K562 (cell line): ENCODE measurements around the gene DSPP. TPM values are rescaled to one million over a fixed set of nuclear protein-coding genes. Genes with fewer than 3 reads are reported as not detected.

Experiments used
- ATAC-seq: fragments of 200-7000 bp; cut with Tn5 transposase; 3 replicates; pipeline ENCODE4 v1.9.1; 2020; ENCODE audit warnings: moderate library complexity
- BruUV-seq: library from RNA; stranded (reverse); fragments of 400-500 nt; replicated peaks from 2 replicates; lab custom pipeline; 2021; lab: Mats Ljungman, UMichigan
- CTCF ChIA-PET: fragments of 300-600 bp; formaldehyde crosslinking; extraction: SDS; loops from one replicate; lab custom pipeline; 2021; ENCODE audit warnings: low intra/inter-chr PET ratio; lab: Yijun Ruan, JAX
- POLR2A ChIA-PET: fragments of 300-600, 350-650 bp; sonication (Branson Sonifier 250); formaldehyde crosslinking; extraction: SDS; loops from one replicate; lab custom pipeline; 2021; ENCODE audit warnings: antibody characterized with exemption, inconsistent platforms; lab: Yijun Ruan, JAX
- DNase-seq, 4 experiments: peaks; one replicate each; pipeline versions ENCODE4 v3.0.0 to v3.0.0-alpha.2; 2011 to 2018; ENCODE audit warnings: low spot score in 3 of 4, mixed read lengths in 3 of 4; ENCODE audit errors: extremely low read depth in 1 of 4
- FAIRE-seq: peaks from 2 replicates; lab custom pipeline; 2011; peaks lifted over from hg19 to GRCh38; lab: Jason Lieb, UNC
- H2AFZ ChIP-seq: 2 replicates; pipeline ENCODE4 v1.6.0; 2011; ENCODE audit warnings: low read depth, low read length, control low read depth, inconsistent platforms
- H3K27ac ChIP-seq: fragments of 200-600 bp; 3 replicates; pipeline ENCODE4 v1.8.0; 2011; ENCODE audit warnings: low read depth, mild to moderate bottlenecking, control low read depth, inconsistent platforms, low read length, moderate library complexity, mixed read lengths; ENCODE audit errors: extremely low read depth
- H3K27me3 ChIP-seq, 2 experiments: fragments of 300-600 bp in 1 of 2; 2 replicates in 1 of 2; 3 replicates in 1 of 2; pipeline versions ENCODE4 v1.6.0 to v1.8.0; 2011; ENCODE audit warnings: inconsistent platforms in 2 of 2, low read length in 2 of 2, mild to moderate bottlenecking in 1 of 2, mixed read lengths in 1 of 2, moderate library complexity in 1 of 2; ENCODE audit not compliant: control insufficient read depth in 2 of 2, insufficient read depth in 2 of 2
- H3K36me3 ChIP-seq: fragments of 300-600 bp; 3 replicates; pipeline ENCODE4 v1.8.0; 2011; ENCODE audit warnings: mild to moderate bottlenecking, low read length, inconsistent platforms; ENCODE audit not compliant: control insufficient read depth, insufficient read depth
- H3K4me1 ChIP-seq, 2 experiments: fragments of 200-600 bp in 1 of 2; replicated peaks in 1 of 2; 2 replicates in 1 of 2; 3 replicates in 1 of 2; pipeline versions ENCODE4 v1.5.1 to v1.8.0; 2011; ENCODE audit warnings: inconsistent platforms in 2 of 2, low read length in 2 of 2, mild to moderate bottlenecking in 1 of 2, mixed read lengths in 1 of 2, moderate library complexity in 1 of 2; ENCODE audit not compliant: control insufficient read depth in 2 of 2, insufficient read depth in 2 of 2
- H3K4me2 ChIP-seq: 2 replicates; pipeline ENCODE4 v1.6.1; 2011; ENCODE audit warnings: low read length, control low read depth, inconsistent platforms, mixed read lengths; ENCODE audit not compliant: insufficient read depth
- H3K4me3 ChIP-seq: fragments of 200-600 bp; sonication (generic), shearing (Covaris generic); 2 replicates; pipeline ENCODE4 v1.5.1; 2016; ENCODE audit warnings: control low read depth, inconsistent platforms
- H3K79me2 ChIP-seq: fragments of 200-600 bp; 3 replicates; pipeline ENCODE4 v1.8.0; 2011; ENCODE audit warnings: low read length, inconsistent platforms; ENCODE audit not compliant: control insufficient read depth, insufficient read depth
- H3K9ac ChIP-seq, 2 experiments: 2 replicates each; pipeline versions ENCODE4 v1.6.0 to v1.6.1; 2011; ENCODE audit warnings: low read depth in 2 of 2, low read length in 2 of 2, control low read depth in 1 of 2, inconsistent platforms in 1 of 2, mild to moderate bottlenecking in 1 of 2, mixed read lengths in 1 of 2; ENCODE audit not compliant: insufficient read depth in 1 of 2
- H3K9me1 ChIP-seq: one replicate; pipeline ENCODE4 v1.6.0; 2011; ENCODE audit warnings: inconsistent platforms, mild to moderate bottlenecking, low read length, moderate library complexity; ENCODE audit not compliant: control insufficient read depth, insufficient read depth
- H3K9me3 ChIP-seq: replicated peaks from 2 replicates; pipeline ENCODE4 v1.5.1; 2011; ENCODE audit warnings: low read depth, low read length, inconsistent platforms; ENCODE audit not compliant: control insufficient read depth, insufficient read depth
- H4K20me1 ChIP-seq: replicated peaks from 2 replicates; pipeline ENCODE4 v1.6.1; 2011; ENCODE audit warnings: low read length, inconsistent platforms, mixed read lengths; ENCODE audit not compliant: control insufficient read depth, insufficient read depth
- BACH1 ChIP-seq: fragments of 200-800 bp; sonication (Bioruptor generic); IDR thresholded peaks from 2 replicates; pipeline ENCODE4 v1.6.1; 2016; ENCODE audit warnings: missing genetic modification characterization, missing compliant biosample characterization
- CCNT2 ChIP-seq: IDR thresholded peaks from 2 replicates; pipeline ENCODE4 v1.6.1; 2011; ENCODE audit warnings: borderline replicate concordance, low read depth, mild to moderate bottlenecking, moderate library complexity, mixed read lengths, low read length; ENCODE audit not compliant: insufficient read length; ENCODE audit errors: extremely low read depth
- HDAC6 ChIP-seq: IDR thresholded peaks from 2 replicates; pipeline ENCODE4 v1.6.1; 2012; ENCODE audit warnings: low read depth, mild to moderate bottlenecking, control low read depth, inconsistent platforms, low read length, moderate library complexity
- HIVEP1 ChIP-seq: fragments of 250-450 bp; sonication (Bioruptor Pico); IDR thresholded peaks from 2 replicates; pipeline ENCODE4 v1.4.0; 2020; ENCODE audit warnings: mild to moderate bottlenecking
- HNRNPL ChIP-seq: fragments of 200-400 bp; formaldehyde crosslinking; IDR thresholded peaks from 2 replicates; pipeline ENCODE4 v1.6.1; 2017; ENCODE audit warnings: low read depth, mild to moderate bottlenecking, low read length
- IRF2 ChIP-seq: sonication (generic); formaldehyde crosslinking; IDR thresholded peaks from 2 replicates; pipeline ENCODE4 v1.8.1; 2022; ENCODE audit warnings: mild to moderate bottlenecking, missing genetic modification reagents
- LEF1 ChIP-seq: fragments of 450-650 bp; IDR thresholded peaks from 2 replicates; pipeline ENCODE4 v1.6.1; 2016; ENCODE audit warnings: mild to moderate bottlenecking
- MCM2 ChIP-seq: fragments of 450-650 bp; IDR thresholded peaks from 2 replicates; pipeline ENCODE4 v1.6.1; 2017; ENCODE audit warnings: low read depth, mild to moderate bottlenecking
- MXI1 ChIP-seq: IDR thresholded peaks from 2 replicates; pipeline ENCODE4 v1.6.1; 2011; ENCODE audit warnings: low read depth, mild to moderate bottlenecking, improper control_type of control experiment, low read length
- PHB ChIP-seq: fragments of 250-450 bp; sonication (Bioruptor Pico); IDR thresholded peaks from 2 replicates; pipeline ENCODE4 v1.5.0; 2021
- RHOXF2B ChIP-seq: fragments of 250-450 bp; sonication (Bioruptor Pico); conservative IDR thresholded peaks from 2 replicates; pipeline ENCODE4 v1.5.1; 2021
- SIN3B ChIP-seq: fragments of 450-650 bp; IDR thresholded peaks from 2 replicates; pipeline ENCODE4 v1.6.1; 2017; ENCODE audit warnings: low read depth, mild to moderate bottlenecking, moderate library complexity
- SIRT6 ChIP-seq: IDR thresholded peaks from one replicate; pipeline ENCODE4 v1.6.1; 2012; ENCODE audit warnings: low read depth, mild to moderate bottlenecking, control low read depth, inconsistent platforms, low read length, moderate library complexity
- SMAD4 ChIP-seq: fragments of 250-450 bp; sonication (Bioruptor Pico); conservative IDR thresholded peaks from 2 replicates; pipeline ENCODE4 v1.8.0; 2021; ENCODE audit warnings: inconsistent platforms, mild to moderate bottlenecking, moderate library complexity
- TAF15 ChIP-seq: fragments of 200-400 bp; formaldehyde crosslinking; IDR thresholded peaks from 2 replicates; pipeline ENCODE4 v1.6.1; 2017; ENCODE audit warnings: mild to moderate bottlenecking, low read depth, low read length, moderate library complexity
- ZNF165 ChIP-seq: fragments of 250-450 bp; sonication (Bioruptor Pico); IDR thresholded peaks from 2 replicates; pipeline ENCODE4 v1.4.0; 2020; ENCODE audit warnings: borderline replicate concordance
- ZNF24 ChIP-seq: fragments of 450-650 bp; IDR thresholded peaks from 2 replicates; pipeline ENCODE4 v1.6.1; 2016
- ZNF444 ChIP-seq: fragments of 250-450 bp; sonication (Bioruptor Pico); IDR thresholded peaks from 2 replicates; pipeline ENCODE4 v1.4.0; 2020; ENCODE audit warnings: mild to moderate bottlenecking, moderate library complexity
- ZNF551 ChIP-seq: fragments of 250-450 bp; sonication (Bioruptor Pico); IDR thresholded peaks from 2 replicates; pipeline ENCODE4 v1.5.0; 2021; ENCODE audit warnings: mild to moderate bottlenecking, moderate library complexity
- WGBS: fragments of 100-300 bp; shearing (Covaris generic); methylation state at CpG from one replicate; pipeline ENCODE4 v1.1.6; 2016; ENCODE audit warnings: low coverage, mixed read lengths; ENCODE audit not compliant: insufficient coverage; ENCODE audit errors: missing lambda C conversion rate; 5-methylcytosine and 5-hydroxymethylcytosine counted together
- in situ Hi-C: fragments of 300-500 bp; cut with MboI; formaldehyde crosslinking; loops from 4 replicates; pipeline ENCODE4 v1.15.0; 2018; ENCODE audit warnings: inconsistent platforms, mixed read lengths
- intact Hi-C: fragments of 100-400 bp; cut with micrococcal nuclease; formaldehyde crosslinking; loops from 2 replicates; pipeline ENCODE4 v1.14.2; 2022
- polyA plus RNA-seq, 8 experiments: library from polyadenylated mRNA; depleted of rRNA in 4 of 8; stranded (reverse) in 5 of 8; unstranded in 3 of 8; fragments of >200 nt; fragmentation: Nextera tagmentation in 2 of 8; fragmentation: Illumina TruSeq in 1 of 8; extraction: Ambion mirVana in 2 of 8; extraction: Trizol in 1 of 8; gene quantifications; 2 replicates each; pipeline versions ENCODE4 v1.2.1 to v1.2.3, GENCODE V29; 2011 to 2014; ENCODE audit warnings: inconsistent platforms in 1 of 8, missing spikeins in 1 of 8
- total RNA-seq, 7 experiments: library from RNA; depleted of rRNA in 6 of 7; stranded (reverse); fragments of >200 nt in 6 of 7; fragmentation: Illumina TruSeq in 2 of 7; extraction: Trizol in 2 of 7; gene quantifications; 2 replicates each; pipeline versions ENCODE4 v1.2.1 to v1.2.3, GENCODE V29; 2011 to 2021; ENCODE audit warnings: low replicate concordance in 1 of 7
- TF ChIP-seq, protein P1 (sequence below): fragments of 450-650 bp; IDR thresholded peaks from 2 replicates; pipeline ENCODE4 v1.6.1; 2018; ENCODE audit warnings: mild to moderate bottlenecking, low read depth; ENCODE audit not compliant: partially characterized antibody

Gene DSPP
- total and polyA plus RNA-seq, 9 of the 15 experiments (the other 6 are each of a cell fraction or from before 2014, with no cell fraction given), result not detected

- Histone ChIP-seq H3K4me2 (no peak overlapping the region), H3K36me3 (no peaks in the 10 kb centered on the region), H2AFZ (no peak overlapping the region), H4K20me1 (no peaks in the 10 kb centered on the region), H3K79me2 (no peaks in the 10 kb centered on the region), H3K4me1 (no peaks in the 10 kb centered on the region), H3K9ac (no peak overlapping the region), H3K4me3 (no peak overlapping the region), H3K27ac (no peak overlapping the region), H3K9me1 (no peaks in the 10 kb centered on the region), H3K9me3 (no peaks in the 10 kb centered on the region), H3K27me3 (peaks cover 0 to 4% of the 10 kb centered on the region in 2 experiments; a peak in 3 of 5 replicates)
- 0% methylated on average over 1 of the region's 1 CpG for WGBS
- ChIA-PET CTCF (no interaction called here), POLR2A (no interaction called here)
- DNase-seq (no peak), ATAC-seq (no peak), FAIRE-seq (no peak)
- intact Hi-C loops (no loop called here), in situ Hi-C loops (no loop called here)
- no peak for TF ChIP-seq BACH1 (tag)
- TF ChIP-seq HNRNPL, result no peak
- no peak for TF ChIP-seq ZNF165 (CRISPR knock-in tag)
- no peak for TF ChIP-seq ZNF551 (CRISPR knock-in tag)
- no peak for TF ChIP-seq TAF15
- TF ChIP-seq HDAC6, result no peak
- TF ChIP-seq MXI1, result no peak
- no peak for TF ChIP-seq SMAD4 (CRISPR knock-in tag)
- no peak for TF ChIP-seq SIN3B
- TF ChIP-seq RHOXF2B (CRISPR knock-in tag), result no peak
- TF ChIP-seq, protein P1, sequence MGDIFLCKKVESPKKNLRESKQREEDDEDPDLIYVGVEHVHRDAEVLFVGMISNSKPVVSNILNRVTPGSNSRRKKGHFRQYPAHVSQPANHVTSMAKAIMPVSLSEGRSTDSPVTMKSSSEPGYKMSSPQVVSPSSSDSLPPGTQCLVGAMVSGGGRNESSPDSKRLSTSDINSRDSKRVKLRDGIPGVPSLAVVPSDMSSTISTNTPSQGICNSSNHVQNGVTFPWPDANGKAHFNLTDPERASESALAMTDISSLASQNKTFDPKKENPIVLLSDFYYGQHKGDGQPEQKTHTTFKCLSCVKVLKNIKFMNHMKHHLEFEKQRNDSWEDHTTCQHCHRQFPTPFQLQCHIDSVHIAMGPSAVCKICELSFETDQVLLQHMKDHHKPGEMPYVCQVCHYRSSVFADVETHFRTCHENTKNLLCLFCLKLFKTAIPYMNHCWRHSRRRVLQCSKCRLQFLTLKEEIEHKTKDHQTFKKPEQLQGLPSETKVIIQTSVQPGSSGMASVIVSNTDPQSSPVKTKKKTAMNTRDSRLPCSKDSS, result no peak
- no peak for TF ChIP-seq SIRT6
- TF ChIP-seq ZNF444, result no peak
- no peak for TF ChIP-seq PHB
- no peak for TF ChIP-seq IRF2 (CRISPR knock-in tag)
- no peak for TF ChIP-seq CCNT2
- TF ChIP-seq ZNF24, result no peak
- TF ChIP-seq MCM2, result no peak
- no peak for TF ChIP-seq LEF1
- TF ChIP-seq HIVEP1 (CRISPR knock-in tag), result no peak
- no TSS peak for BruUV-seq
Measured at GRCh38 chr4:87575408-87575807, 32.9 kb upstream of the DSPP start.
